Measurements from ENCODE around the gene ABHD11. TPM values are rescaled to one million over a fixed set of nuclear protein-coding genes. Genes with fewer than 3 reads are reported as not detected.

The ABHD11 gene
- total and polyA plus RNA-seq, 4 donors: 5.1 to 7.6 (median 6.6) TPM

- no peaks in the 10 kb centered on the region for H3K9me3 ChIP-seq (ENCODE audit: control insufficient read depth in 4 of 4, low read length in 3 of 4)
- 91% methylated on average over 10 of the region's 10 CpGs for WGBS
- peaks cover 0 to 2% (median 0%) of the 10 kb centered on the region in 4 donors for H3K36me3 ChIP-seq (ENCODE audit: control insufficient read depth in 4 of 4, insufficient read depth in 3 of 4, low read depth in 1 of 4, low read length in 3 of 4)
- no peak overlapping the region for H3K9ac ChIP-seq (ENCODE audit: low read depth in 1 of 2, low read length in 2 of 2)
- H3K4me3 ChIP-seq (ENCODE audit: low read depth in 1 of 3, low read length in 3 of 3): no peak overlapping the region
- H3K4me1 ChIP-seq (ENCODE audit: control insufficient read depth in 4 of 4, insufficient read depth in 4 of 4, low read length in 3 of 4): no peaks in the 10 kb centered on the region
- TF ChIP-seq NR2F2 (IDR thresholded peaks at IDR 0.05) (no peak), HNF4G (IDR thresholded peaks at IDR 0.05) (no peak), ZBTB33 (IDR thresholded peaks at IDR 0.05) (no peak), RAD21 (IDR thresholded peaks at IDR 0.05) (no peak), YY1 (IDR thresholded peaks at IDR 0.05) (no peak), TAF1 (conservative IDR thresholded peaks at IDR 0.05) (no peak), REST (IDR thresholded peaks at IDR 0.05) (no peak), EGR1 (IDR thresholded peaks at IDR 0.05; ENCODE audit: low read depth in 2 of 2) (no peak), CTCF (IDR thresholded peaks at IDR 0.05; ENCODE audit: low read depth, low read length, missing input control) (no peak), ATF3 (IDR thresholded peaks at IDR 0.05) (no peak), RXRA (IDR thresholded peaks at IDR 0.05) (no peak)
- no peak for DNase-seq (ENCODE audit: low spot score)
- H3K27ac ChIP-seq (ENCODE audit: low read depth in 1 of 2, low read length in 2 of 2): no peak overlapping the region
- H3K27me3 ChIP-seq (ENCODE audit: control insufficient read depth in 4 of 4, insufficient read depth in 4 of 4, low read length in 3 of 4): no peaks in the 10 kb centered on the region
Observed at GRCh38 chr7:73705551-73705920, 33.1 kb downstream of the ABHD11 start.

- H3K27me3 ChIP-seq (ENCODE audit: control insufficient read depth in 4 of 4, insufficient read depth in 4 of 4, low read length in 3 of 4): no peaks in the 10 kb centered on the region
- no peak overlapping the region for H3K9ac ChIP-seq (ENCODE audit: low read depth in 1 of 2, low read length in 2 of 2)
- 89% methylated on average over 23 of the region's 23 CpGs for WGBS
- DNase-seq (ENCODE audit: low spot score): no peak
- peaks cover 0 to 2% (median under 1%) of the 10 kb centered on the region in 4 donors for H3K36me3 ChIP-seq (ENCODE audit: control insufficient read depth in 4 of 4, insufficient read depth in 3 of 4, low read depth in 1 of 4, low read length in 3 of 4)
- H3K4me3 ChIP-seq (ENCODE audit: low read depth in 1 of 3, low read length in 3 of 3): no peak overlapping the region
- no peaks in the 10 kb centered on the region for H3K9me3 ChIP-seq (ENCODE audit: control insufficient read depth in 4 of 4, low read length in 3 of 4)
- no peak for TF ChIP-seq CTCF (IDR thresholded peaks at IDR 0.05; ENCODE audit: low read depth, low read length, missing input control)
- TF ChIP-seq MAX (IDR thresholded peaks at IDR 0.05): no peak
- TF ChIP-seq HNF4A (conservative IDR thresholded peaks at IDR 0.05): no peak
- no peak for TF ChIP-seq RAD21 (IDR thresholded peaks at IDR 0.05)
- TF ChIP-seq REST (IDR thresholded peaks at IDR 0.05): no peak
- TF ChIP-seq JUND (IDR thresholded peaks at IDR 0.05): no peak
- TF ChIP-seq TAF1 (conservative IDR thresholded peaks at IDR 0.05): no peak
- TF ChIP-seq NR2F2 (IDR thresholded peaks at IDR 0.05): no peak
- H3K4me1 ChIP-seq (ENCODE audit: control insufficient read depth in 4 of 4, insufficient read depth in 4 of 4, low read length in 3 of 4): no peaks in the 10 kb centered on the region
- H3K27ac ChIP-seq (ENCODE audit: low read depth in 1 of 2, low read length in 2 of 2): no peak overlapping the region
Observed at GRCh38 chr7:73704640-73705550, 33.7 kb downstream of the ABHD11 start.

Data from liver (tissue), 9 donors.